Medulla oblongata (tissue), 1 donor: ENCODE results near the gene GSE1.

Experiments used
- DNase-seq: peaks from one replicate; pipeline ENCODE4 v3.0.0-alpha.2; 2015; ENCODE audit errors: extremely low spot score

Gene GSE1

DNA sequence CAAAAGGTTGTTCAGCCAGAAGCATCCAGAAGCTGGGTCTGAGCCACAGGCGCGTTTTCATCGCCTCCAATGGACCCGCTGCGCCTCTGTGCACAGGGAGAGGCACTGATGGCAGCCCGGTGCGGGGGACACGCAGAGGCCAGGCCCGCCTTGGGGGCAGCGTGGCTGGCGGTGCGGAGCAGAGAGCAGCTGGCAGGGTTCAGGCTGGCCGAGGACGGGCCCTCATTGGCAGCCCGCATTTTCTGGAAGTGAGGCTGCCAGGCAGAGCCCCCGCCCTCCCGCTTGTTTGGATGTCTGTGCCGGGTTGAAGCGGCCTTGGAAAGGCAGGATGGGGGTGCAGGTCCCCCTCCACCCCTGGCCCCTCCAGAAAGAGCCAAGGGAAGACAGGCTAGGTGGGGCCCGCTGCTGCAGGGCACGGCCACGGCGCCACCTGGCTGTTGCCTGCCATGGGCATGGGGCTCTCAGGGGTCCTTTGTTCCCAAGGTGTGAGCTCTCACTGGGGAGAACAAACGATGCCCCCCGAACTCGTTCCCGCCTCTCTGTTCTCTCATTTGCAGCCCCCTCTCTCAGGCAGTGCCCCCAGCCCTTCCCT, 18.8 kb downstream of the GSE1 start:
- DNase-seq: peak; percentile 15

DNA sequence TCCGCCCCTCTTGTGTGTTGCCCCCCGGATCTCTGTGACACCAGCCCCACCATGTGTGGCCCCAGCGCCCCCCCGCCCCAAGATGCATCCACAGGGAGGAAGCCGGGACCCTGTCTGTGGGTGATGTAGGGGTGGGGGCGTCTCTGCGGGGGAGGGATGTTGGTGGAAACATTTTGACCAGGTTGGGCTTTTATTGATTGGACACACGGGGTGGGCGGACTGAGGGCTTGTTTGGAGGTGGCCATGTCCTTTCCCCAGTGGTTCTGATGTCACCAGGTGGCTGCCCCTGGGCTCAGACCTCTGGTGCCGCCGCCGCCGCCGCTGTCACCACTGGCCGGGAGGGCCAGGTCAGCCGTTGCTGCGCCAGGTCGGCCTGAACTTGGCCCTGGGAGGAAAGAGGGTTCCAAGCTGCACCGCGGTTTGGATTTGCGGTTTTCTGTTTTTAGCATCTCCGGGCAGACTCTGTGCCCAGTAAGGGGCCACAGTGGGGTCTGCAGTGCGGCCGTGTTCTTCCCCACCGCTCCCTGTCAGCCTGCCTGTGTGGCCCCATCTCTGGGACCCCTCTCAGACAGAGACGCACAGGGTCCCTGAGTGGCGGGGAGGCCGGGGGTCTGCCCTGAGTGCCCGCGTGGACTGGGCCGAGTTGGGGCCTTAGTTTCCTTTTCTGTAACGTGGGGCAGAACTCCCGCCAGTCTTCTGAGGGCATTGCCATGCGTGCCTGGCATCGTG, 19.8 kb downstream of the GSE1 start:
- DNase-seq: no peak

DNA sequence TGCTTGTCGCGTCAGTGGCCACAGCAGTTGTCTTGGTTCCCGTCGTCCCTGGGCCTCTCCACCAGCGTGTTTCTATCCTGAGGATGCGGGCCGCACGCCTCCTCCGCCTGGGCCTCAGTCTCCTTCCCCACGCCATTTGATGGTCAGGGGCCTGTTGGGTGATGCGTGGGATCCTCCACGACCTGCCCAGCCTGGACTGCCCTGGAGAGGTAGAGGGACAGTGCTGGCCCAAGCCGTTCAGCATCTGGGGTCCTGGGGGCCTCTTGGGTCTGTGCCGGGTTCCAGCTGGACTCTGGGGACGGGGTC, 20.3 kb downstream of the GSE1 start:
- DNase-seq: no peak

DNA sequence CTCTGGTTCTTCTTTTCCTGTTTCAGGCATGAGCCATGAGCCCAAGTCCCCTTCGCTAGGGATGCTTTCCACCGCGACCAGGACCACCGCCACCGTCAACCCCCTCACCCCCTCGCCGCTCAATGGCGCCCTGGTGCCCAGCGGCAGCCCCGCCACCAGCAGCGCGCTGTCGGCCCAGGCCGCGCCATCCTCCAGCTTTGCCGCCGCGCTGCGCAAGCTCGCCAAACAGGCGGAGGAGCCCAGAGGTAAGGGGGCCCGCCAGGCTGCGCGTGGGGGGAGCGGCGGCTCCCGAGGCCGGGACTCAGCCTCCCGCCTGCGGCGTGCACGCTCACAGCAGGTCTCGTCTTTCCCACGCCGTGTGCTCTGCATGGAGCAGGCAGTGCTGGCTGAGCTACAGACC, 20.8 kb downstream of the GSE1 start:
- DNase-seq: no peak

DNA sequence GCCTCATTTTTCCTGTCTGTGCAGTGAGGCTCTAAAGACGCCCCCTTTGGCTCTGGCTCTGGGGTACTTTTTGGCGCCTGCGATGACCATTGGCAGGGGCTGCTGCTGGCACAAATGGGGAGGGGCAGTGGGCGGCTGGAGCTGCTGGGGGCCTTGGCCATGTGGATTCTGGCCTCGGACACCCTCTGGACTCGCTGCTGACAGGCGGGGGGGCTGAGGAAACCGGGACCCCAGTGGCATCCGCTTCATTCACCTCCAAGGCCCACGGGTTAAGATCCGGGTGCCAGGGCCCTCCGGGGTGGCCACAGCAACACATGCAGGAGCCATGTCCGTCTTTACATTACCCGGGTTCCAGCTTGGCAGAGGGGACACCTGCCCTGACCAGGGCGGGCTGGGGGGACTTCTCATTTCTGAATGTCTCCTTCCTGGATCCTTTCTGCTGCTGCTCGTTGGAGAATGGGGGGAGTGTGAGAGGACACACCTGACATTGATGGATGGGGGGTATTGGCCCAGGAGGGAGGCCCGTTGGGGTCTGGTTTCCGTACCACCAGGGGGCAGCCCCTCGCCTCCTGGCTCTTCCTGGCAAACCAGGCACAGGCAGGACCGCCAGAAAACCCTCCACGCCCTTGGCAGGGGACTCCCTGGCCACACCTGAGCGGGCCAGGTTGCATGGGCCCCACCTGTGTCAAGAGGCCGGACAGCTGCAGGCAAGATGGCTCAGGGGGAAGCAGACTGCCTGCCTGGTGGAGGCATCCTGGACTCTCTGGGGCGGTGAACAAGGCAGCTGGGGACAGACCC, 21.8 kb downstream of the GSE1 start:
- no peak for DNase-seq

DNA sequence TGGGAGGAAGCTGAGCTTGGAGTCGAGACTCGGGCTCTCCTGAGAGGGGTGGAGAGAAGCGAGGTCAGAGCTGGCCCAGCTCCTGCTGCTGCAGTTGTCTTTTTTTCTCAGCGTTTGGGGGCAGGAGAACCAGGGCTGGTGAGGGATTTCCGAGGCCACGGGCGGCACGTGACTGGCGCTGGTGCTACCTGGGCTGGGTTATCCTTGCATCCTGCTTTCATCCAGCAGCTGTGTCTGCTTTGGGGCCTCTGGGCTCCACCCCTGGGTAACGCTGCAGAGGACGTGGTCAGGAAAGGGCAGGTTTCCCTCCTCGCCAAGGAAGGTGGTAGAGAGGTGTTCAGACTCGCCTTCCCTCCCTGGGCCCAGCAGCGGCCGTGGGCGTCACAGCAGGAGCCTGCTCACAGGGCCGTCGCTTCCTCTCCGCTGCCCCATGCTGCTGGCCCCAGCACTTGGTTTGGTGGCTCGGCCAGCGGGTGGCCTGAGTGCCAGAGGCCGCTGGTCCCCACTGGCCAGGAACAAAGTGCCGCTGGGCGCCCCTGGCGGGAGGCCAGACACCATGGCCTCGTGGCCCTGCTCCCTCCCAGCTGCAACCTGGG, 22.5 kb downstream of the GSE1 start:
- no peak for DNase-seq

DNA sequence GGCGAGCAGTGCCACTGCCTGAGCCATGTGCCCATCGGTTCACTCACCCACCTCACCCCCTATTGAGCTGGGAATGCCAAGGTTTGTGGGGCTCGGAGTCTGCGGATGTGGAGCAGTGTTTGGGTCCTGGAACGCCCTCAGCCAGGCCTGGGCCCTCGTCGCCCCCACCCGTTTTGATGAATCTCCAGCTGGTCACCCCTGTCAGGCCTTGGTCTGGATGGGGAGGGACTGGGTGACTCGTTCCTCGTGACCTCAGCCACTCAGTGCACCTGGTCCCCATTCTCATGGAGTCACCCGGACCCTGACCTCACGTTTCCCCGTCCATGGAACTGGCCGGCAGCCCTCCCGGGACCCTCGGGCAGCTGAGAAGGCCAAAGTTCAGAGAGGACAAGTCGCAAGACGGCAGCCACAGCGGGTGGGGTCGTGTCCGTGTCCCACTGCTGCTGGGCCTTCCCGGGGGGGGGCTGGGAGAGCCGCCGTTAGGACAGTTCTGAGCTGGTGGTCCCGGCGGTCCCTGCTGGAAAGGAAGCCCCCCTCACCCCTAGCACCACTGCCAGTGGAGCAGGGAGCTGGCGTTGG, 23.2 kb downstream of the GSE1 start:
- no peak for DNase-seq

DNA sequence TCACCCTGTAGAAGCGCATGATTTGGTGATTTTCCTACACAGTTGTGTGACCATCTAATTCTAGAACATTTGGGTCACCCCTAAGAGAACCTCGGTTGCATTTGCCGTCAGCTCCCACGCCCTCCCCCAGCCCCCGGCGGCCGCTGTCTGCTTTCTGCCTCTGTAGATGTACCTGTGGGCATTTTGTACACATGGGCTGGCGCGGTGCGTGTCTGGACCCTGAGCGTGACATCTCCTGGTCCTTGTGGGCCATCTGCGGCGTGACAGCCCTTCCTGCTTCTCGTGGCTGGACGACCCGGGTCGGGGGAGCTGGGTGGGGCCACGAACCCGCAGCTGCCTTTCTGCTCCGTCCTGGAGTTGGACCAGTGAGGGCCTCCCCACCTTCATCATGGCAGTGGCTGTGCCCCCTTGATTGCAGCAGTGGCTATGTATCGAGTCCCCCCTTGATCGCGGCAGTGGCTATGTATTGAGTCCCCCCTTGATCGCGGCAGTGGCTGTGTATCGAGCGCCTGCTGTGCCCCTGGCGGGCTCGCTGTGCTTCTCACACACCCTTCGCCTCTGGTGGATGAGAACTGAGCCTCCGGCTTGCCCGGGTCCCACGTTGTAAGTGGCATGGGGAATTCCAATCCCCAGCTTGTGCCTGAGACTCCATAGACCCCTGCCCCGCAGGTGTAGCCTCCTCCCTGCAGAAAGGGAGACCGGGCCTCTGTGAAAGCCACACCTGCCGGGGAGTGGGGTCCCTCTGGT, 24.1 kb downstream of the GSE1 start:
- no peak for DNase-seq

DNA sequence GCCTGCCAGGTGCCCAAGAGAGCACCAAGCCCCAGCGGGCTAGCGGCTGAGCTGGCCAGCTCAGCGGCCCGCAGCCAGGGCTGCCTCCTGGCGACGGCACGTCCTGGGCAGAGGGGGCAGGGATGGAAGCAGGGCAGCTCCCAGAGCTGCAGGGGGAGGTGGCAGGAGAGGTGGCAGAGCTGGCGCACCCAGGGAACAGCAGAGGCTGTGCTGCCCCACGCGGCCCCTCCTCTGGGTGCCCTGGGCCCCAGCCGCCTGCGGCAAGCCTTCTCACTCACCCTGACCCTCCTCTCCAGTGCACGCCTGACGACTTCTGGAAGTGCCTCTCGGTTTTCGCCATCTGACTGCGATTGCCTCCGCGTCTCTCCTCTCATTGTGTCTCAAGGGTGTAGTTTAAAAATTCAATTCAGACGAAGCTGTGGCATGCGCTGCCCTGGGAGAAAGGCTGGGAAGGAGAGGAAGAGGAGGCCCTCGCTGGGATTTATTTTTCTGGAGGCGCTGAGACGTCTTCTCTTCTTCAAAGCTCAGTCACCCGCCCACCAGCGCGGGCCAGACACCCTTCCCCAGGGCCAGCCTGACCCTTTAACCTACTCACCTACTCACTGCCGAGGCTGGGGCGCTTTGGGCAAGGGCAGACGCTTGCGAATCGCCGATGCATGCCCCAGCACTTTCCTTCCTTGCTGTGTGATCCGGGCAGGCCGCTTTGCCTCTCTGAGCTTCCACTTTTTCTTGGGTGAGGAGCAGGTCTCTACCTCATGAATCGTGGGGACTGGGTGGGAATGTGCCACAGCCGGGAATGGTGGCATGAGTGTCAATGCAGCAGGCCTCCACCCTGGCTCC, 24.9 kb downstream of the GSE1 start:
- no peak for DNase-seq

DNA sequence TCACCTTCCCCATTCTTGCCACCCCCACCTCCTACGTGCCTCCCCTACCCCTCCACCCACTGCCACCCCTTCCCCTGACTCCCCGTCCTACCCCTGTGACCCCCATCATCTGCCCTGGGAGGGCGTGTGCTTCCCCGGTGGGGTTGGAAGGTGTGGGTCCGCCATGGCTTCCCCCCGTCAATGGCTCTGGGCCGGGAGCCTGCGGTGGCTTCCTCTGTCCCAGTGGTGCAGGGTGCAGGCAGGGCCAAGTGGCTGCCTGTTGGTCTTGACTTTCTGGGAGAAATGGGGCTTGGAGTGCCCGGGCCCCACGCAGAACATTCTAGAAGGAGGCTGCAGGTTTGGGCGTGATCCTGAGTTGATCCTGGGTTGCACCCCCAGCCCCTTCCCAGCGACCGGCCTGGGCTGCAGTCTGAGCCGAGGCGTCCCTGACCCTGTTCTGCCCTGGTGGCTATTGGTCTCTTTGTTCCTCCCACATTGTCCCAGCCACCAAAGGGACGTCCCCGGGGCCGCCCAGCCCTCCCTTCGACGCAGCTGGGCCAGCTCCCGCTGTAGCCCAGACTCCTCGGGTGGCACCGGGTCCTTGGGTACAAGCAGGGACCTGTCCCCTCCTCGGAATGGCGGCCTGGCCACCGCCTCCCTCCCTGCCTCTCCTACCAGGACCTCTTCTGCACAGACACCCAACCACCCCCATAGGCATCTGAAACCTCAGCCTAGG, 25.7 kb downstream of the GSE1 start:
- no peak for DNase-seq

DNA sequence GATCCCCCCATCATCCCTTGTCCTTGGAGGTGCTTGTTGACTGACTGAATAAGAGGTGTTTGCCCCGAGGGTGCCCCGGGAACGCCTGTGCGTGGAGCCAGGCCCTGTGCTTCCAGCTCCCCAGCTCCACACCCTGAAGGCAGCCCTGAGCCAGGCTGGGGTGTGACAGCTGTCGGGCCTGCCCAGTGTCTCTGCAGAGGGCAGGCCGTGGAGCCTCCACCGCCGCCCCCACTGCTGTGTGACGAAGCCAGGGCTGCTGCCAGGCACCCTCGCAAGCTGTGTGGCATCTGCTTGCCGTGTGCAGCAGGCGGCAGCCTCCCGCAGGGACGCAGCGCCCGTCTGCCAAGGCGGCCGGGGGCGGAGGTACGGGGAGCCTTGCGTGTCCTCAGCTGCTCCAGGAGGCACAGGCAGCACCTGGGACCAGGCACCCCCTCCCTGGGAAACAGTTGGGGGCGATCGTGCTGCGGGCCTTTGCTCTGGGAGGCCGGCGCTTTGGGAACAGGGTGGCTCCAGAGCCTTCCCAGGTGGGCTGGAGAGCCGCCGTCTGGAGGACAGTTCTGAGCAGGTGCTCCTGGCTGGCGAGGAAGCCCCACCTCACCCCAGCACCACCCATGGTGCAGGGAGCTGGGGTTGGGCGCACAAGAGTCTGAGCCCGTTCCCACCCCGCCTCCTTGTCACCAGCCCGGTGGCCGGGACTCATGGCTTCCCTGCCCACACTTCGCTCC, 26.6 kb downstream of the GSE1 start:
- DNase-seq: peak; percentile 30

DNA sequence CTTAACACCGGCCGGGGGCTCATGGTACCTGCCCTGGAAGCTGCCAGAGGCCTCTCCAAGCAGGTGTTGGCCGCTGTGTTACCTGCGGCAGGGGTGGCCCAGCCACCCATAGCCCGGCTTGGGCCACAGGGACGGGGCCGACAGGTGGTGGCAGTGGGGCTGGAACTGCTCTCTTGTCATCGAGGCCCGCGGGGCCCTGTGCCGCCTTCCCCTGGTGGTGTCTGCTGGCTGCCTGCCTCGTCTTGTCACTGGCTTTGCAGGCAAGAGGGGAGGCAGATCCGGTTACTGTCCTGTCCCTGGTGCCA, 27.1 kb downstream of the GSE1 start:
- no peak for DNase-seq

DNA sequence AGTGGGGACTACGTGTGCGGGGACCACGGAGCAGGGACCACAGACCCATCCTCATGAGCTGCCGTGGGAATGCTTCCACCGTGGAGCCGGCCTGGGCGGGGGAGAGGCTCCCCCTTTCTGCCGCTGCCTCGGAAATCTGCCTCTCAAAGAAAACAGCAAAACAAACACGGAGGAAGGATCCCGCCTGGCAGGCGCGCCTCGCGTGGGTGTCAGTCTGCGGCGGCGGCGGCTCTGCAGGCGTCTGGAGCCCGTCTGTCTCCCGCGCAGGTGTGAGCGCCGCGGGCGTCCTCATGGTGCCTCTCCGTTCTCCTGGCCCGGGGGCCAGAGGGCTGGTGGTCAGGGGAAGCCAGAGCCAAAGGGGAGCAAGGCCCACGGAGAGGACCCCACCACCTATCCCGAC, 27.5 kb downstream of the GSE1 start:
- DNase-seq: no peak

DNA sequence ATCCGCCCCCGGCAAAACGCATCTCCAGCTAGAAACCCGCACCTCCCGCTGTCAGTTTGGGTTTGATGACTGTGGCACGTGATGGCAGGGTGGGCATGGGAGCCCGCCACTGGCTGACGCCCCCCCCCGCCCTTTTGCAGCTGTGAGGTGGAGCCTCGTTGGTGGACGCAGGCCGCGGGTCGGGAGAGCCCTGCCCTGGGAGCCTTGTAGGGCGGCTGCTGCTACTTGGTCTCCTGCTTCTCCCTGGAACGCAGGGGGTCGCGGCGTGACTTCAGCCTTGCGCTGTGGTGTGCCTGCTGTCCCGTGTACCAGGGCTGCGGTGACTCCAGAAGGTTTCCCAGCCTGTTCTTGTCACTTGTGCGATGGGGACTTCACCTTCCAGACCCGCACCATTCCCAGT, 28.2 kb downstream of the GSE1 start:
- no peak for DNase-seq

DNA sequence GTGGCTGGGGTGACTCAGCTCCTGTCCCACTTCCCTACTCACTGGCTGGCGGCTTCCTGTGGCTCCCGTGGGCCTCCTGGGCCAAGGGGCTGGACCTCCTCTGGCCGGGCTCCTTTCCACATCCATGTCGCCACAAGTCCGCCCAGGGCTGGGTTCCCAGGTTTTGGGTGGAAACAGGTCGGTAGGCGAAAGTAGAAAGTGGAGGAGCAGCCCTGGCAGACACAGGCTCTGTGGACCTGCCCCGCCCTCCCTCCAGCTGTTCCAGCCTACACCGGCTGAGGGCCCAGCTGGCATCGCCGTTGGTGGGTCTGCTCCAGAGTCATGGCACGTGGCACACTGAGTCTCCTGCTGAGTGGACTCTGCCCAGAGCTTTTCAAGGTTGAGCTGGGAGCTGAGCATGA, 28.7 kb downstream of the GSE1 start:
- DNase-seq: peak; percentile 28

DNA sequence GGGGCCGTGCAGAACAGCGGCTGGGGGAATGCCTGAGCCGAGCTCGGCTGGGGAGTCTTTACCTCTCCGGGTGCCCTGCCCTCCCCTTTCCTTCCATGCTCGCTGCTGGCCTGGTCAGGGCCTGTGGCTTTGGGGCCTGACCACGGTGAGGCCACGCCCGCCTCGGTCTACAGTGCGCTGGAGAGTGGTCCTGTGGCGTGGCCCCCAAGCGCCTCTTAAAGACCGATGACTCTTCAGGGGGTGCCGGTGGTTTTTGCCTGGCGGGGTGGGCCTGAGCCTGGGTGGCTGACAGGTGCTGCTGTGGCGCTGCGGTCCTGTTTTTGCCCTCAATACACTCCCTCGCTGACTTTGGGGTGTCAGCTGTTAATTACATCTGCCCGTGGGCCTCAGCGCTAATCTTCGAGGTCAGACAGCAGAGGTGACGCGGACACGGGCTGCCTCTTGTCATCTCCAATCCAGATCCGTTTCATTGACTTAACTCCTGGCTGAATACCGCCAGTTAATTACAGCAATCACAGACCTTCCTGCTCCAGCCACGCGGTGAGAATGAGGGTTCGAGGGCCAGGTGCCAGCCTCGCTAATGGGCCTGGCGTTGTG, 29.7 kb downstream of the GSE1 start:
- DNase-seq: no peak

DNA sequence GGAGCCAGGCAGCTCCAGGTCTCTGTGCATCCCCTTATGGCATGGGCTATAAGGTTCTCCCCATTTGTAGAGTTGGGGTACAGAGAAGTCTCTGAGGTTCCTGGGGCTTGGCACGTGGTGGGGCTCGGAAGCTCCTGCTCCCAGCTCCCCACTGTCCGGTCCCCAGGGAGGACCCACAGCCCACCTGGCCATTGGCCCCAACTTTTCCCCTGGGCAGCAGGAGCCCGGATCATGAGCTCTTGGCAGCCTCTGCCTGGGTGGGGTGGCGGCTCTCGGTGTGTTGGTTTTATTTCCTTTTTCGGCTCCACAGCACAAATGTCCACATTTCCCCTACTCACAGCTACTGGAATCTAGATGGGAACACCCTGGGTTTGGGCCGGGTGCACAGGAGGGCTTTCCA, 30.5 kb downstream of the GSE1 start:
- no peak for DNase-seq

DNA sequence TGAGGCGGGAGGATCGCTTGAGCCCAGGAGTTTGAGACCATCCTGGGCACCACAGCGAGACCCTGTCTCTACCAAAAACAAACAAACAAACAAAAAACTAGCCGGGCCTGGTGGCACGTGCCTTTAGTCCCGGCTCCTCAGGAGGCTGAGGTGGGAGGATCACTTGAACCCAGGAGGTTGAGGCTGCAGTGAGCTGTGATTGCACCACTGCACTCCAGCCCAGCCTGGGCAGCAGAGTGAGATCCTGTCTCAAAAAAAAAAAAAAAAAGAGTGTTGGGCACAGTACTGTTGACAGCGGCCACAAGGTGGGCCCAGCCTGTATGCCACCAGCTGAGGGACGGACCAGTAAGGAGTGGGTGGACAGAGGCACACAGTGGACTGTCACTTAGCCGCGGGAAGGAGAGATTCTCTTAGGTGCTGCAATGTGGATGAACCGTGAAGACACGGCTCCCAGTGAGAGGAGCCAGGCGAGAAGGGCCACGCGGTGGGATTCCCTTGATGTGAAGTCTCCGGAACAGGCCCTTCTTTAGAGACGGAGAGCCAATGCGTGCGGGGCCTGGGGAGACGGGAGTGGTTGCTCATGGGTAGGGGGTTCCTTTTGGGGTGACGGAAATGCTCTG, 31.1 kb downstream of the GSE1 start:
- no peak for DNase-seq
